Subcutaneous preadipocyte (primary cell): ENCODE measurements around the gene CDC42EP2. TPM values are rescaled to one million over a fixed set of nuclear protein-coding genes. Genes with fewer than 3 reads are reported as not detected.

Experiments
- total RNA-seq: library from RNA; depleted of rRNA; stranded (reverse); fragments of >200 nt; gene quantifications from 2 replicates; pipeline ENCODE4 v1.2.3, GENCODE V29; 2012

The CDC42EP2 gene, protein sequence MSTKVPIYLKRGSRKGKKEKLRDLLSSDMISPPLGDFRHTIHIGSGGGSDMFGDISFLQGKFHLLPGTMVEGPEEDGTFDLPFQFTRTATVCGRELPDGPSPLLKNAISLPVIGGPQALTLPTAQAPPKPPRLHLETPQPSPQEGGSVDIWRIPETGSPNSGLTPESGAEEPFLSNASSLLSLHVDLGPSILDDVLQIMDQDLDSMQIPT
- 49.6 and 58.8 TPM in 2 replicates for total RNA-seq

DNA sequence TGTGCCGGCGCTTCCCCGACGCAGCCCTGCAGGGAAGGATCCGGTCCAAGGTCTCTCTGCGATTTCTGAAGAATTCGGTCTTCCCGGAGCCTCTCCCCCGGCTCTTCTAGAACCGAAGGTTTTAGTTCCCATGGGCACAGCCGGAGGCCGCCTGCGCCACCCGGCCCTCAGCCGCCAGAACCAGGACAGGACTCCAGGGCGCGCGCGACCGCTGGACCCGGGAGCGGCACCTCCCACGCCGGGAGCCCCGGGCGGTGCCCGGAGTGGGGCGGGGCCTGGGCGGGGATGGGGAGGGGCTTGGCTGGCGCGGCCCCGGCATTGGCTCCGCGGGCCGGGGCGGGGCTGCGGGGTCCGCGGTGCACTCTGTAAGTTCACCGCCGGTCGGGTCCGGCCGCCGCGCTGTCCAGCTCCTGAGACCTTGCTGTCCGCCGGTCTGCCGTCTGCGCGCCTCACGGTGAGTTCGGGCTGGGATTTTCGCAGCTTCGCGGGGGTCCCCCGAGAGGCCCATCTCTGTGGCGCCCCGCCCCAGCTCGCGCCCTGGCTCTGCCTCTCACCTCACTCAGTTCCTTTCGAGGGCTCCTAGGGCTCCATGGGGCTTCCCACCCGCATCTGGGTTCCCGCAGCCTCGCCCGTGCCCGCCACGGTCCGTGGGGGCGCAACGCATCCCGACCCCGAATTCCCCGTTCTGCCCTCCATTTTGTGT, at the start of gene CDC42EP2:
TSS of gene CDC42EP2 (plus strand) at position 366 of the 703 bp plus-strand sequence. CDS start 6,033 bp downstream, outside the sequence.

DNA sequence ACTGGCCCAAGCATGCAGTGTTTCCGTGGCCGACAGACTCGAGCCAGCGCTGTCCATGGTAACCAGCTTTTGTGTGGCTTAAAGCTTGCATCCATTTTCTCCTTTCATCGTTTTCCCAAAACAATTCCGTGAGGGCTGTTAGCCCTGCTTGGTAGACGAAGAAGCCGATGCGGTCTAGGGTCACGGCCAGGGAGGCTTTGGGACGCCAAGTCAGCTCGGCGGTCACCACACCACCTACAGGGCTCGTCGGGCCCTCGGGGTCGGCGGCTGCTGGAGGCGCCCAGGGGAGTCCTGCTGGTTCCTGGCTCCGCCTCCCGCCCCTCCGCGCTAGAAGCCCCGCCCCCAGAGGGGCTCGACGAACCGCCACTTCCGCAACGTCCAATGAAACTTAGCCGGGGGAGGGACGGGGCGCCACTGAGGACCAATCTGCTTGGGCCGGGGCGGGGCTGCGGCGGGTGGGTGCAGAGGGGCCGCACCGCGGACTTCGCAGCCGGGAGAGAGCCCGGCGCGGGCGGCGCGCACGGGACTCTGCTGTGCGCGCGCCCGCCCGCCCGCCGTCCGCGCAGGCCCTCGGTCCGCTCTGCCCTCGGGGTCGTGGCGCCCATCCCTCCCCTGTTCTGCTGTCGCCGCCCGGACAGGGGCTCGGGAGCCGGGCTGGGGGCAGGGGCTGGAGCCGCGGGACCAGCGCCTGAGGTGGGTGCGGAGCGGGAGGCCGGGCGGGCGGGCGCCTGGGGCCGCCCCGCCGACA, 39.8 kb downstream of the CDC42EP2 start, which contains the start of gene TIGD3:
TSS of gene TIGD3 (plus strand) at position 487 of the 748 bp plus-strand sequence. CDS start 1,058 bp downstream, outside the sequence.

Other genes starting within 250 kb of the CDC42EP2 start
- gene CDCA5, start 230.8 kb upstream of the CDC42EP2 start, total RNA-seq = 12.5 and 18.6 TPM in 2 replicates
- 26.8 and 29.0 TPM in 2 replicates for gene ZFPL1, start 230.6 kb upstream of the CDC42EP2 start, total RNA-seq
- gene VPS51, start 218.7 kb upstream of the CDC42EP2 start, total RNA-seq = 122 and 127 TPM in 2 replicates
- gene TM7SF2, start 203.0 kb upstream of the CDC42EP2 start, total RNA-seq = 13.2 and 14.3 TPM in 2 replicates
- gene ZNHIT2, start 197.2 kb upstream of the CDC42EP2 start, total RNA-seq = 12.9 and 13.1 TPM in 2 replicates
- 193 and 272 TPM in 2 replicates for gene FAU, start 192.7 kb upstream of the CDC42EP2 start, total RNA-seq
- 24.6 and 30.1 TPM in 2 replicates for gene MRPL49, start 192.5 kb upstream of the CDC42EP2 start, total RNA-seq
- 12.5 and 15.1 TPM in 2 replicates for gene SYVN1, start 180.3 kb upstream of the CDC42EP2 start, total RNA-seq
- gene SPDYC, start 144.6 kb upstream of the CDC42EP2 start, total RNA-seq = not detected in 2 replicates
- gene CAPN1, start 132.9 kb upstream of the CDC42EP2 start, total RNA-seq = 120 and 136 TPM in 2 replicates
- 9.9 and 17.6 TPM in 2 replicates for gene POLA2, start 52.9 kb upstream of the CDC42EP2 start, total RNA-seq
- gene DPF2, start 19.0 kb downstream of the CDC42EP2 start, total RNA-seq = 49.2 and 52.0 TPM in 2 replicates
- gene TIGD3, start 39.9 kb downstream of the CDC42EP2 start, total RNA-seq = under 0.01 TPM in 2 replicates
- gene SLC25A45, start 67.8 kb downstream of the CDC42EP2 start, total RNA-seq = 3.3 and 4.0 TPM in 2 replicates
- 50.3 and 57.3 TPM in 2 replicates for gene FRMD8, start 71.8 kb downstream of the CDC42EP2 start, total RNA-seq
- gene NEAT1, start 107.9 kb downstream of the CDC42EP2 start, total RNA-seq = 228 and 325 TPM in 2 replicates
- gene MALAT1, start 184.2 kb downstream of the CDC42EP2 start, total RNA-seq = 5,567 and 6,141 TPM in 2 replicates
- 48.5 and 108 TPM in 2 replicates for gene SCYL1, start 210.2 kb downstream of the CDC42EP2 start, total RNA-seq
- gene LTBP3, start 243.5 kb downstream of the CDC42EP2 start, total RNA-seq = 24.6 and 49.3 TPM in 2 replicates